HG03025 (cell line): ENCODE data around the gene COL26A1.
"Not testable (repeated sequence)": the region's sequence is repeated elsewhere in the genome, so short reads cannot be mapped to it uniquely, and the experiment has no call there.

ENCODE experiments used
- ATAC-seq: cut with Tn5 transposase; IDR thresholded peaks from one replicate; pipeline ENCODE4 v1.9.1; 2021; ENCODE audit warnings: mild to moderate bottlenecking, moderate library complexity; ENCODE audit not compliant: unreplicated experiment, low FRiP score

Gene COL26A1

DNA sequence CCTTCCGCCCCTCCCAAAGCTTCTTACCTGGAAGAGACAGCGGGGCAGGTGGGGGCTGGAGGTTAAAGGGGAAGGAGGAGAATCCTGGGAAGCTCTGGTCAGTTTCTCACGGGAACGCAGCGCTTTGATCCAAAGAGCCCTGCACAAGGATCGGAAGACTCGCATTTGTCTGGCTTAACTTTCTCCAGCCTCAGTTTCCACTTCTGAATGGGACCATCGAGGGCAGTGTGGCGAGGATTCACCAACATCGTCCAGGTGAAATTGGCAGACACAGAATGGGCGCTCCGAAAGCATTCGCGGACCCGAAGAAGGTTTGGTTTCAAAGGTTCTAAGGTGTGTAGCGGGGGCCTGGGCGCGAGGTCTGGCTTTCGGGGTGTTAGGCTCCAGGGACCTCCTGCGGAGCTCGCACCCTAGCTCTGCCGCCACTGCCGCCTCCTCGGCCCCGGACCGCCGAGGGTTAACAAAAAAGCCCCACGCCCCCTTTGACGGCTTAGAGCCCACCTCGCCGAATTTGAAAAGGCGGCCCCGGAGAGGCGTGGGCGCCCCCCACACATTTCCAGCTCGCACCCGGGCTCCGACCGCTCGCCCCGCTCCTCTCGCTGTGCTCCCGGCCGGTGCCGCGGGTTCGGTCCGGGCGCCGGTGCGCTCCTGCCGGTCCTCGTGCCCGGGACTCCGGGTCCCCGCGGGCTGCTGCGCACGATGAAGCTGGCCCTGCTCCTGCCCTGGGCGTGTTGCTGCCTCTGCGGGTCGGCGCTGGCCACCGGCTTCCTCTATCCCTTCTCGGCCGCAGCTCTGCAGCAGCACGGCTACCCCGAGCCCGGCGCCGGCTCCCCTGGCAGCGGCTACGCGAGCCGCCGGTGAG, at the start of gene COL26A1:
COL26A1 (plus strand) TSS at position 542 of the 862 bp plus-strand sequence; CDS start at position 700, 158 bp downstream.
- ATAC-seq, result no peak

DNA sequence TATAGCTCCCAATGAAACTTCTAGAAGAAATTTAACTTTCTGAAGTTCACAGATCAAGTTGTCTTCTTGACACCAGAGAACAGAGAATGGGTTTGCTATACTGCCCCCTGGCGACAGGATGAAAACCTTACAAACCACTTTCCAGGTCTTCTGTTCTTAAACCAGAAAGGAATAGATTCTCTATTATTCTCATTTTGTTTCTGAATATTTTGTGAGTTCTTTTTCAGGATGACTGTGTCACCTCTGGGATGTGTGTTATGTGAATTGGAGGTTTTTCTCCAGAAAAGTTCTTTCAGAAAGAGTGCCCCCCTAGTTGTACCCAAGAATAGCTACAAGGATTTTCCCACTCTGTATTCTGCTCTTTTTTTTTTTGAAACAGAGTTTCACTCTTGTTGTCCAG, 47.3 kb upstream of the COL26A1 start:
- ATAC-seq, result no peak

DNA sequence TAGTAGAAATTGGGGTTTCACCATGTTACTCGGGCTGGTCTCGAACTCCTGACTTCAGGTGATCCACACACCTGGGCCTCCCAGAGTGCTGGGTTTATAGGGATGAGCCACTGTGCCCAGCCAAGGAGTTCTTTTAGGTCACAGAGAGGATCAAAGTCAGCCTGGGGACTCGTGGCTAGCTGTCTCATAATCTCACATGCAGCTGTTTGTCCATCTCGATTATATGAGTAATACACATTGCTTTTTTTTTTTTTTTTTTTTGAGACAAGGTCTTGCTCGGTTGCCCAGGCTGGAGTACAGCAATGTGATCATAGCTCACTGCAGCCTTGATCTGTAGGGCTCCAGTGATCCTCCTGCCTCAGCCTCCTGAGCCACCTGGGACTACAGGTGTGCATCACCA, 43.3 kb upstream of the COL26A1 start:
- ATAC-seq, result no peak

DNA sequence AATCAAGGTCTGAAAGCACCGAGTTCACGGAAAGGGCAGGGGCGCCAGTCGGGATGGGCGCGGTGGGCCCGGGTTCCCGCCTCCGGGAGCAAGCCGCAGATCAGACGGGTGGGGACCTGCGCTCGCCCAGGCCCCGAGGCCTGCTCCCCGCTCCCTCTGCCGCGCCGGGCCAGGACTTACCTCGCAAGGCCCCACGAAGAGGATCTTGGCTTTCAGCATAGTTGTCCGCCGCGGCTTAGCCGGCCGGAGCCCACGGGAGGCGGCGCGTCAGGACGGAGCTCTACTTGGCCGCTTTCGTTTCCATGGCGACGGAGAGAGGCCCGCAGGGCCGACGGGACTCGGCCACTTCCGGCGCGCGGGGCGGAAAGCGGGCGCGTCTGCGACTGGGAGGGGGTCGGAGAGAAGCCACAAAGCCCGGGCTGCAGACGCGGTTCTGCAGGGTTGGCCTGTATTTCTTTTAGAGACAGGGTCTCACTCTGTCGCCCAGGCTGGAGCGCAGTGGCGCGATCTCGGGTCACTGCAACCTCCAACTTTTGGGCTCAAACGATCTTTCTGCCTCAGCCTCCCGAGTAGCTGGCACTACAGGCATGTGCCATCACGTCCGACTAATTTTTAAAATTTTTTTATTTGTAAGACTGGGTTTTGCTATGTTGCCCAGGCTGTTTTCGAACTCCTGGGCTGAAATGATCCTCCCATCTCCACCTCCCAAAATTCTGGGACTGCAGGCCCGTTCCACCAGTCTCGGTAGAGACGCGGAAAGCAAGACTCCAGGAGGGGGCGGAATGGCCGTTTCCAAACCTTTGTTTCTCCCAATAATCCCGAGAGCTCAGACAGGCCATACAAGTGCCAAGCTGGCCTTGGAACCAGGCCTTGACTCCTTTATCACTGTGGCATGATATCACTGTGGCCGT, 40.9 kb upstream of the COL26A1 start, which contains the start of gene IFT22:
IFT22 (minus strand) TSS at position 322 of the 911 bp plus-strand sequence; CDS start at position 219, 103 bp downstream.
- ATAC-seq, result peak; percentile 80

DNA sequence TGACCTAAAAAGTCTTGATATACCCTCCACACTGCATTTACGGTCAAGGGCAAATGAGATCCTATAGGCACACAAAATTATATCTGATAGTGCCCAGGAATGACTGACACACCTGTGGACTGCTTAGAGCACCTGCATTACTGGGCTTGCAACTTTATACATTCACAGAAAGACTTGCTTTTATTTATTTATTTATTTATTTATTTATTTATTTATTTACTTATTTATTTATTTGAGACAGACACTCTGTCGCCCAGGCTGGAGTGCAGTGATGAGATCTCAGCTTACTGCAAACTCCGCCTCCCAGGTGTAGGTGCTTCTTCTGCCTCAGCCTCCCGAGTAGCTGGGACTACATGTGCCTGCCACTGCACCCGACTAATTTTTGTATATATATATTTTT, 34.5 kb upstream of the COL26A1 start:
- no peak for ATAC-seq

DNA sequence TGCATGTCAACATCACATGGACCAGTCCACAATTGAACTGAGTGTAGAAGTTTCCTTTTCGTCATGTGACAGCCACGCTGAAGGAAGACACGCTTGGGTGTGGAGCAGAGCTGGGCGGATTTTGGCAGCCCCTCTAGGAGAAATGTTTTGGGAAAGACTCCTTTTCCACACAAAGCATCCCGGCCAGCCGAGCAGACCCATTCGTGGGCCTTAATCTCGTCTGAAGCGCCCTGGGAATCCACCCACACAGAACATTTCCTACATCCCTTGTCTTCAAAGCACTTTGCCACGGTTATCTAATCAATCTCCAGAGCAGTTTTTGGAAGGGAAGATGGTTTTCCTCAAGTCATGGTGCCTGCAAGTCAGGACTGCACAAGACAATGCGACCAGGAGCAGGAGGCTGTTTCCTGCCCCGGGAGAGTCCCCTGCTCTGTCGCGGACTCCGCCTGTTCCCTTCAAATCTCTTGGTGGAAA, 32.6 kb upstream of the COL26A1 start:
- no peak for ATAC-seq

DNA sequence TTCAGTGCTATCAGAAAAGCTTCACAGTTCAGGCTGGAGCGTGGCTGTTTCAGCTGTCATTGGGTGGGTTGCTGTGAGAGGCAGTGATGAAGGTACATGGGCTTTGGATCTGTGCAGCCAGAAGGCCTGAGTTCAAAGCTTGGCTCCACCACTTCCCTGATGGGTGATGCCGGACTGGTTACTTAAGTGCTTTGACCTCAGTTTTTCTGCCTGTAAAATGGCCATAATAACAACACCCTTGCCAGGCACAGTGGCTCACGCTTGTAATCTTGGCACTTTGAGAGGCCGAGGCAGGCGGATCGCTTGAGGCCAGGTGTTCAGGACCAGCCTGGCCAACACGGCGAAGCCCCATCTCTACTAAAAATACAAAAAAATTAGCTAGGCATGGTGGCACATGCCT, 30.6 kb upstream of the COL26A1 start:
- no peak for ATAC-seq

DNA sequence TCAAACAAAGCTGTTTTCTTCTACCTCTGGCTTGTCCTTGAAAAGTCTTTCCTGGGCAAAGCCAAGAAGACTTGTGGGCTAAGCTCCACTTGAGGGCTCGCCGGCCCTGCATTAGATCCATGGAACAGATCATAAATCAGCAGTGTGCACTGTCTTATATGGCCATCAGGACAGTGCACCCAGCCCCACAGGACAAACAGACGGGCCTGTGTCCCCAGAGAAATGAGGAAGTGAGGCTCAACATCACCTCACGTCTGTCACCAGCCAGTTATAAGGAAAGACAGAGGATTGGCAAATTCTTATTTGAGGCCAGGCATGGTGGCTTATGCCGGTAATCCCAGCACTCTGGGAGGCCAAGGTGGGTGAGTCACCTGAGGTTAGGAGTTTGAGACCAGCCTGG, 28.8 kb upstream of the COL26A1 start:
- no peak for ATAC-seq

DNA sequence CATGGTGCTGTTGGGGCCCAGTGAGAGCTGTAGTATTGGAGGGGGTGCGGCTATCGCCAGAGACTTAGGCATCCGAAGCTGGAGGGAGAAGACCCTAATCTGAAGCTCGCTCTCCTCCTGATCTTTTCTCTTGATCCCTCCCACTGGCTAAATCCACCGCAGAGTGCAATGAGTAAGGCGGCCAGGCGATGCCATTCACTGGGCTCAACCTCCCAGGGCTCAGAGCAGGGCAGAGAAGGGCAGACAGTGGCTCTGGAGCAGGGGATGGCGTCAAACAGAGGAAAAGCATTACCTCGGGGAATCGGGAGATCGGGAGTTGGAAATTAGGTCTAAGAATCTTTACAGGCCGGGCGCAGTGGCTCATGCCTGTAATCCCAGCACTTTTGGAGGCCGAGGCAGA, 22.3 kb upstream of the COL26A1 start:
- no peak for ATAC-seq

DNA sequence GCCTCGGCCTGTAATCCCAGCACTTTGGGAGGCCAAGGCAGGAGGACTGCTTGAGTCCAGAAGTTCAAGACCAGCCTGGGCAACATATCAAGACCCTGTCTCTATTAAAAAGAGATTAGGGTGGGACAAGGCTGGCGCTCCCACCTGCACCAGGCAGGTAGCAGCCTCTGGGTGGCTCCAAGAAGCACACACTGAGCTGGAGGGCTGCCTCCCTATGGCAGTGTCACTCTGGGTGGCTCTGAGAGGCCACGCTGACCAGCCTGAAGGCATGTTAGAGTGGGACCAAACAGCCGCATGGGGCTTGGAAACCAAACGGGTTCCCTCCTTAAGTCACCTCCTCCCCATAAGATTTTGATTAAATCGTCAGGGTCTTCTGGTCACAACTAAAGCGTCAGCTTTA, 19.8 kb upstream of the COL26A1 start:
- ATAC-seq, result no peak

DNA sequence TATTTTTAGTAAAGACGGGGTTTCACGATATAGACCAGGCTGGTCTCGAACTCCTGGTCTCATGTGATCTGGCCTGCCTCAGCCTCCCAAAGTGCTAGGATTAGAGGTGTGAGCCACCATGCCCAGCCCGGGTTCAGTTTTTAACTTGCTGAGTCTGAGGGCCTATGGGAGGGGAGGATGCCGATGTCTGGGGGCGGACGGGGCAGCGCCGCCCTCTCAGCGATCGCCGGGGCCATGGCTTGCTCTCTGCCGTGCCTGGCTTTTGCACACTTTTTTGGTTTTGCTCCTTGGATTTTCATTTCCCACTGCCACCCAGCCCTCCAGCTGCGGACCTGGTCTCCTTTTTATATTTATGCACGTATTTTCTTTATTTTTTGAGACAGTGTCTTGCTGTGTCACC, 15.2 kb upstream of the COL26A1 start:
- no peak for ATAC-seq

DNA sequence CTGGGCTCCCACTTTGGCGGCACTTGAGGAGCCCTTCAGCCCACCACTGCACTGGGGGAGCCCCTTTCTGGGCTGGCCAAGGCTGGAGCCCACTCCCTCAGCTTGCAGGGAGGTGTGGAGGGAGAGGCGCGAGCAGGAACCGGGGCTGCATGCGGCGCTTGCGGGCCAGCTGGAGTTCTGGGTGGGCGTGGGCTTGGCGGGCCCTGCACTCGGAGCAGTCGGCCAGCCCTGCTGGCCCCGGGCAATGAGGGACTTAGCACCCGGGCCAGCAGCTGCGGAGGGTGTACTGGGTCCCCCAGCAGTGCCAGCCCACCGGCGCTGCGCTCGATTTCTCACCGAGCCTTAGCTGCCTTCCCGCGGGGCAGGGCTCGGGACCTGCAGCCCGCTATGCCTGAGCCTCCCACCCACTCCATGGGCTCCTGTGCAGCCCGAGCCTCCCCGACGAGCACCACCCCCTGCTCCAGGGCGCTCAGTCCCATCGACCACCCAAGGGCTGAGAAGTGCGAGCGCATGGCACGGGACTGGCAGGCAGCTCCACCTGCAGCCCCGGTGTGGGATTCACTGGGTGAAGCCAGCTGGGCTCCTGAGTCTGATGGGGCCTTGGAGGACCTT, 14.1 kb upstream of the COL26A1 start:
- not testable (repeated sequence) for ATAC-seq

DNA sequence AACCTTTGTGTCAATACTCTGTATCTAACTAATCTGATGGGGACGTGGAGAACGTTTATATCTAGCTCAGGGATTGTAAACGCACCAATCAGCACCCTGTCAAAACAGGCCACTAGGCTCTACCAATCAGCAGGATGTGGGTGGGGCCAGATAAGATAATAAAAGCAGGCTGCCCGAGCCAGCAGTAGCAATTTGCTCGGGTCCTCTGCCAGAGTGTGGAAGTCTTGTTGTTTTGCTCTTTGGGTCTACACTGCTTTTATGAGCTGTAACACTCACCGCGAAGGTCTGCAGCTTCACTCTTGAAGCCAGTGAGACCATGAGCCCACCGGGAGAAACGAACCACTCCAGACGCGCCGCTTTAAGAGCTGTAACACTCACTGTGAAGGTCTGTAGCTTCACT, 13.4 kb upstream of the COL26A1 start:
- ATAC-seq, result not testable (repeated sequence)

DNA sequence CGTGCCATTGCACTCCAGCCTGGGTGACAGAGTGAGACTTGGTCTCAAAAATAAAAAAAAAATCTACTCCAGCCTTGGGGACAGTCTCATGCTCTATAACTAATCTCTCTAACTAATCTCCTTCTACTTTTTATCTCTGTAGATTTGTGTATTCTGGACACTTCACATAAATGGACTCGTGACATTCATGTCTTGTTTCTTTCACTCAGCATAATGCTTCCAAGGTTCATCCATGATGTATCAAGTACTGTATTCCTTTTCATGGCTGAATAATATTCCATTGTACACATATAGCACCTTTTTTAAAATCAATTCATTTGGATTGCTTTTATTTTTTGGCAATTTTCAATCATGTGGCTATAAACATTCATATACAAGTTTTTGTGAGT, 9.8 kb upstream of the COL26A1 start:
- no peak for ATAC-seq

DNA sequence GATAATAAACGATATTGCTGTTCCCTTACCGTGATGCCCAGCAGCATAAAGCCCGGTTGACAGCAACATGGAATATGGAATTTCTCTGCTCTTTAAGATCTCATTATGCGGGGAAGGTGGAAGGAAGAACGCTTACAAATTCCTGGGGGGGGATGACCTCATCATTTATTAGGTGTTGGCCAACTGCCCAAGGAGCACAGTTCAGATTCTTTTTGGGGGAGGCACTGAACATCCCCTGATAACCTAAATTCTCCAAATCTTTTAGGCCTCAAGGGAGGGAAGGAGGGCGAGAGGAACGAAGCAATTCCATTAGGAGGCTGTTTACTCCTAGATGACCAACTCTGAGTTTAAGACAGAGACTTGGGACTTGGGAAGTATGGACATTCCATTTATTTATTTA, 5.2 kb upstream of the COL26A1 start:
- no peak for ATAC-seq

DNA sequence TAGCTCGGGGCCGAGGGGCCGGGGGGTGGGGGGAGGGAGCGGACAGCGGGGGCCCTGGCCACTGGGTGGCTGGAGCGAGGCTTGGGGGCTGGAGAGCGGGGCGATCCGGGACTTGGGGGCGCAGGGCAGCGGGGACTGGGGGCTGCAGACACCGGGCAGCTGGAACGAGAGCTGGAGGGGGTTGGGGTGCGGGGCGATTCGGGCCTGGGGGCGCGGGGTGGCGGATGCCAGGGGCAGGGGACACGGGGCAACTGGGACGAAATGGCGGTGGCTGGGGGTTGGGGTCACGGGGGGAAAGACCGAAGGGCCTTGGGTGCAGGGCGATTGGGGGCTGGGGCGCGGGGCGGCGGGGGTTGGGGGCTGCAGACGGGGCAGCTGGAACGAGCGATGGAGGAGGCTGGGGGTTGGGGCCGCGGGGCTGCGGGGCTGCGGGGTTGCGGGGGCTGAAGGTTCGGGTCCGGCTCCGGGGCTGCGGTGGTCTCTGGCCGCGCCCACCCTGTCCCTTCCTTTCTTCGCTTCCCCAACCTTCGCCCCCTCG, 590 bp downstream of the COL26A1 start:
- no peak for ATAC-seq

DNA sequence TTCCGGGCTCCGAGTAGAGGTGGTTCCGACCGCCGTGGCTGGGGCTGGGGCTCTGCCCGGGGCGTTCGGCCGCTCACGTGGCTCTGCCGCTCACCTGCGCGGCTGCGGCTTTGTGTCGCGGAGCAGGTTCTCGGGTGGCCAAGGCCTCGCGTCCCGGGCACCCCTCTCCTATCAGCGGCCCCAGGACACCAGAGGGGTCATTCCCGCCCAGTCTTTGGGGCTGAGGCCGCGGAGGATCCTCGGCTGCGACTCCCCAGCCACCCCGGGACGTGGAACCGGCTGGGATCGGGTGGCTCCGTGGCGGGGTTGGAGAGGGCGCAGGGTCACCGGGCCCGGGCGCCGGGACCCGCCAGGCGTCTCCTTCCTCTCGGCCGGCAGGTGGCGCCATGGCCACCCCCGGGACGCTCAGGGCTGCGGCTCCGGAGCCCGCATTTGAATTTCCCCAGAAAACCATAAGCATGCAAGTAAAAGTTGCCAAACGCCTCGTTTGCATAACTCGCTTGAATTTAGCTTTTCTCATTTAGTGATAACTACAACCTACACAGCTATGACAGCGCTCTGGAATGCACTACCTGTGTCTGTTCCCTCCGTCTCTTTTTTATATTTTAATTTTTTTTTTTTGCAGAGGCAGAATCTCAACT, 1.2 kb downstream of the COL26A1 start:
- no peak for ATAC-seq

DNA sequence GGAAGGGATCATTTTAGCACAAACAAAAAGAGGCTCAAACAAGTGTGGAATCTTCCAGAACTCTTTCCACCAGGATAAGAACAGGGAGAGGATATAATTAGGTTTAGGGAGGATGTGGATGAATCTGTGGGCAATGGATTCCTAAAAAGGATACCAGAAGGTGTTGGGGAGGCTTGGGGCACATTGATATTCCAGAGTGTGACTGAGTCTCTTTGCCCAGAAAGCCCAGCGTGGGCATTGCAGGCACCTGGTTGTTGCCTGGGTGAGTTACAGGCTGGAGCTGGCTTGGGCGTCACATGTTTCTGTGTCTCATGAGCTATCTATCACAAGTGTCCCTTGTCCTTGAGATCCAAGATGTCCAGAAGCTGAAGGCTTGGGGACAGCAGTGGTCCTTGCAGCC, 3.3 kb downstream of the COL26A1 start:
- ATAC-seq, result no peak

DNA sequence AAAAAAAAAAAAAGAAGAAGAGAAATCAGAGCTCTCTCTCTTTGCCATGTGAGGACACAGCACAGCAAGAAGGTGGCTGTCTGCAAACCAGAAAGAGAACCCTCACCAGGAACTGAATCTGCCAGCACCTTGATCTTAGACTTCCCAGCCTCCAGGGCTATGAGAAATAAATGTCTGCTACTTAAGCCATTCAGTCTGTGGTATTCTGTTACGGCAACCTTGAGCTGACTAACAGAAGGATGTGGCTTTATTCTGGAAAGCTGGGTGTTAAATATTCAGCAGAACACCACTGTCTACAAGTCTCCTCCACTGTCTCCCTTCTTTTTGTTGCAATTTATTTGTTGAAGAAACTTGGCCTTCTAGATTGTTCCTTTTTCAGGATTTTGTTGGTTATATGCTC, 5.0 kb downstream of the COL26A1 start:
- ATAC-seq, result no peak
